Esophagus squamous epithelium (tissue), 5 donors: ENCODE data around the gene RAB40C. TPM values are rescaled to one million over a fixed set of nuclear protein-coding genes. Genes with fewer than 3 reads are reported as not detected.
A peak's percentile ranks its signal among the peaks of the same experiment; 100 is the strongest.

Experiments used
- DNase-seq: peaks from one replicate; lab custom pipeline; 2025; lab: John Stamatoyannopoulos, UW
- H3K27ac ChIP-seq, 4 donors: fragments of 200-600 bp; sonication (generic); one replicate each; pipeline ENCODE4 v1.5.1; 2016 to 2019; ENCODE audit warnings: mild to moderate bottlenecking in 1 of 4
- H3K27me3 ChIP-seq, 4 donors: fragments of 200-600 bp; sonication (generic); 1 replicate in 3 of 4; 2 replicates in 1 of 4; pipeline versions ENCODE4 v1.5.1 to v1.6.0; 2017 to 2021; ENCODE audit warnings: antibody characterized with exemption in 1 of 4
- H3K36me3 ChIP-seq, 3 donors: fragments of 200-600 bp; sonication (generic); one replicate each; pipeline ENCODE4 v1.5.1; 2016 to 2019
- H3K4me1 ChIP-seq, 3 donors: fragments of 200-600 bp; sonication (generic); one replicate each; pipeline ENCODE4 v1.5.1; 2017 to 2019
- H3K4me3 ChIP-seq, 4 donors: fragments of 200-600 bp; sonication (generic); 1 replicate in 3 of 4; 2 replicates in 1 of 4; pipeline ENCODE4 v1.5.1; 2016 to 2019; ENCODE audit warnings: mild to moderate bottlenecking in 2 of 4, moderate library complexity in 1 of 4
- H3K9me3 ChIP-seq, 3 donors: fragments of 200-600 bp; sonication (generic); one replicate each; pipeline ENCODE4 v1.5.1; 2016 to 2019
- POLR2A ChIP-seq, 4 donors: fragments of 450-650 bp; IDR thresholded peaks; one replicate each; pipeline ENCODE4 v1.6.1; 2017; ENCODE audit warnings: antibody characterized with exemption in 4 of 4, mild to moderate bottlenecking in 4 of 4, moderate library complexity in 3 of 4
- WGBS, 2 donors: methylation state at CpG; one replicate each; pipeline ENCODE4 v1.1.5; 2018; 5-methylcytosine and 5-hydroxymethylcytosine counted together
- intact Hi-C: fragments of 100-400 bp; cut with DNase I; formaldehyde crosslinking; loops from one replicate; pipeline ENCODE4 v1.15.0; 2022
- total RNA-seq, 4 donors: library from RNA; depleted of rRNA; stranded (reverse); fragments of >200 nt; gene quantifications; one replicate each; pipeline ENCODE4 v1.1.0, GENCODE V29; 2016
- TF ChIP-seq, protein P1 (sequence below), 6 experiments: fragments of 450-650 bp in 4 of 6; fragments of 200-600 bp in 2 of 6; sonication (generic) in 2 of 6; IDR thresholded peaks; one replicate each; pipeline ENCODE4 v1.5.1; 2016 to 2019; ENCODE audit warnings: antibody characterized with exemption in 6 of 6, mild to moderate bottlenecking in 4 of 6, moderate library complexity in 4 of 6
- donor health status: DM: yes; HTN: yes; CAD: no.

The RAB40C gene
- total RNA-seq, 4 donors from 2014 or later, result 14.2 to 31.4 (median 20.3) TPM

DNA sequence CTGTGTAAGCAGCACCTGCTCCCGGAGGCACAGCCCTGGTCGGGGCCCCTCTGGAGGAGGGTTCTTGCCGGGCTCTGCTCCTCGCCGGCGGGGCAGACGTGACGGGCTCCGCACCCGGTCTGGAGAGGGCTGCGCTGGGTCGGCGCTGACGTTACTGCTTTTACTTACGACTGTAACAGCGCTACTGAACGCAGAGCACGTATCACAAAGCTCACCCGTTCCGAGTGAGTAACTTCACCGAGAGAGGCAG lies 1.3 kb upstream of the RAB40C start:
- no peaks in the 10 kb centered on the region for H3K9me3 ChIP-seq
- no peaks in the 10 kb centered on the region for H3K36me3 ChIP-seq
- no peak for DNase-seq
- peak overlapping the region; percentile 95 to 99 (median 98) for H3K27ac ChIP-seq
- peaks cover 47 to 76% (median 51%) of the 10 kb centered on the region in 3 donors for H3K4me1 ChIP-seq
- intact Hi-C loops, result loop anchor here (10.0 kb wide), 1 partner anchor 76 kb away; the partner anchor contains the start of gene RHOT2
- H3K4me3 ChIP-seq, result peak overlapping the region; percentile 71 to 92 (median 80)
- TF ChIP-seq, protein P1, sequence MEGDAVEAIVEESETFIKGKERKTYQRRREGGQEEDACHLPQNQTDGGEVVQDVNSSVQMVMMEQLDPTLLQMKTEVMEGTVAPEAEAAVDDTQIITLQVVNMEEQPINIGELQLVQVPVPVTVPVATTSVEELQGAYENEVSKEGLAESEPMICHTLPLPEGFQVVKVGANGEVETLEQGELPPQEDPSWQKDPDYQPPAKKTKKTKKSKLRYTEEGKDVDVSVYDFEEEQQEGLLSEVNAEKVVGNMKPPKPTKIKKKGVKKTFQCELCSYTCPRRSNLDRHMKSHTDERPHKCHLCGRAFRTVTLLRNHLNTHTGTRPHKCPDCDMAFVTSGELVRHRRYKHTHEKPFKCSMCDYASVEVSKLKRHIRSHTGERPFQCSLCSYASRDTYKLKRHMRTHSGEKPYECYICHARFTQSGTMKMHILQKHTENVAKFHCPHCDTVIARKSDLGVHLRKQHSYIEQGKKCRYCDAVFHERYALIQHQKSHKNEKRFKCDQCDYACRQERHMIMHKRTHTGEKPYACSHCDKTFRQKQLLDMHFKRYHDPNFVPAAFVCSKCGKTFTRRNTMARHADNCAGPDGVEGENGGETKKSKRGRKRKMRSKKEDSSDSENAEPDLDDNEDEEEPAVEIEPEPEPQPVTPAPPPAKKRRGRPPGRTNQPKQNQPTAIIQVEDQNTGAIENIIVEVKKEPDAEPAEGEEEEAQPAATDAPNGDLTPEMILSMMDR (IDR thresholded peaks at IDR 0.05), result no peak
- TF ChIP-seq POLR2A (IDR thresholded peaks at IDR 0.05), result no peak
- peaks cover 0 to 6% (median 0%) of the 10 kb centered on the region in 4 donors for H3K27me3 ChIP-seq
- 3% methylated on average over 21 of the region's 21 CpGs; no CpG with 5 or more reads in 1 of the 2 donors for WGBS, 2 donors

DNA sequence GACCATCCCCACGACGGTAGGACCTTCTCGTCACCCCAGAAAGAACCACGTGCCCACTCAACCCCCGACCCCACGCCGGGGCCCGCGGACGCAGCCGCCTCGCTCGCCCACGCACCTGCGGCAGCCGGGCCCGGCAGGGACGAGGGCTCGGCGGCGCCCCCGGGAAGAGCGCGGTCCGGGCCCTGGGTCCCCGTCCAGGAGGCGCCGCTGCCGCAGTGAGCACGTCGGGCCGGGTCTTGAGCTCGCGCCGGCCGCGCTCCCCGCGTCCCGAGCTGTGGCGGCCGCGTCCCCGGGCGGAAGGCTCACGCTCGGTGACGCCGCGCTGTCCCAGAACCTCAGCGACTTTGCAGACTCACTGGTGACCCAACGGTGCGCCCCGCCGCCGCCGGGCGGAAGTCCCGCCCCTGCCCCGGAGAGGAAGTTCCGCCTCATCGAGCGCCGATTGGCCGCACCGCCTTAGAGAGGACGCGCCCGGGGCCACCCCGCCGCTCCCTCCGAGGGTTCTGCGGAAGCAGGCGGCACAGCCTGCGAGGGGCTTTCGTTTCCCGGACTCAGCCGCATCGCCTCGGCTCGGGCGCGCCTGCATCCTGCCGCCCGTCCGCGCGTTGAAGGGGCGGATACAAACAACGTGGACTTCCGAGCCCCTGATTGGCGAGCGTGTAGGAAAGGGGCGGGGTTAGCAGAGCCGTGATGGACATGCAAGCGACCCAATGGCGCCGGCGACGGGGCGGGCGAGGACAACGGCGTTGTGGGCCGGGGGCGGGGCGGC lies 793 bp upstream of the RAB40C start:
- H3K27ac ChIP-seq, result peak overlapping the region; percentile 95 to 99 (median 98)
- H3K27me3 ChIP-seq, result peaks cover 0 to 6% (median 0%) of the 10 kb centered on the region in 4 donors
- intact Hi-C loops, result loop anchor here (10.0 kb wide), 1 partner anchor 76 kb away; the partner anchor contains the start of gene RHOT2
- H3K4me1 ChIP-seq, result peaks cover 49 to 77% (median 56%) of the 10 kb centered on the region in 3 donors
- WGBS, 2 donors, result no CpG with 5 or more reads among the region's 107 CpGs
- peak overlapping the region; percentile 71 to 92 (median 80) for H3K4me3 ChIP-seq
- peak in 3 of 4 donors; percentile 61 to 90 (median 90) for TF ChIP-seq POLR2A (IDR thresholded peaks at IDR 0.05)
- TF ChIP-seq, protein P1 (IDR thresholded peaks at IDR 0.05), result peak in 2 of 6 experiments; percentile 7 to 12
- H3K36me3 ChIP-seq, result no peaks in the 10 kb centered on the region
- H3K9me3 ChIP-seq, result no peaks in the 10 kb centered on the region
- DNase-seq, result peak; percentile 91

DNA sequence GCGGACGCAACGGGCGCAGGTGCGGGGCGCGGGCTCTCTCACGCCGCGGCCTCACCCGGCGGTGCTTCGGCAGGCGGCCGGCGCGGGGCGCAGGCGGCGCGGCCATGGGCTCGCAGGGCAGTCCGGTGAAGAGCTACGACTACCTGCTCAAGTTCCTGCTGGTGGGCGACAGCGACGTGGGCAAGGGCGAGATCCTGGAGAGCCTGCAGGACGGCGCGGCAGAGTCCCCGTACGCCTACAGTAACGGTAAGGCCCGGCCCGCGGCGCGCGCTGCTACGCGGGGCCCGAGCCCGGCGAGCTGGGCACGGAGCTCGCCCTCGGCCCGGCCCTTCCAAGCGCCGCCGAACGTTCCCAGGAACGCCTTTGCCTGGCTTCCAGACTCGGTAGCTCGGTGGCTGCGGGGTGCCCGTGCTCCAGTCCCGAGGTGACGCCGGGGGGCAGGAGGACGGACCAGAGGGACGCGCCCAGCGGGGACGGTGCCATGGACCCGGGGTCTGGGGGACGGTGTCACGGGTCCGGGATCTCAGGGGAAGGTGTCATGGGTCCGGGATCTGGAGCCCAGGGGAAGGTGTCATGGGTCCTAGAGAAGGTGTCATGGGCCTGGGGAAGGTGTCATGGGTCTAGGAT lies 435 bp downstream of the RAB40C start:
- no peak for DNase-seq
- WGBS, 2 donors, result 0% methylated on average over 6 of the region's 71 CpGs; no CpG with 5 or more reads in 1 of the 2 donors
- intact Hi-C loops, result no loop called here
- Histone ChIP-seq H3K27me3 (peaks cover 0 to 4% (median 0%) of the 10 kb centered on the region in 4 donors), H3K4me1 (peaks cover 58 to 84% (median 65%) of the 10 kb centered on the region in 3 donors), H3K9me3 (no peaks in the 10 kb centered on the region), H3K36me3 (no peaks in the 10 kb centered on the region), H3K4me3 (peak overlapping the region; percentile 71 to 92 (median 76)), H3K27ac (peak overlapping the region; percentile 93 to 99 (median 96))
- TF ChIP-seq, protein P1 (IDR thresholded peaks at IDR 0.05), result peak in 1 of 6 experiments; percentile 23
- peak in 2 of 4 donors; percentile 34 to 38 for TF ChIP-seq POLR2A (IDR thresholded peaks at IDR 0.05)

DNA sequence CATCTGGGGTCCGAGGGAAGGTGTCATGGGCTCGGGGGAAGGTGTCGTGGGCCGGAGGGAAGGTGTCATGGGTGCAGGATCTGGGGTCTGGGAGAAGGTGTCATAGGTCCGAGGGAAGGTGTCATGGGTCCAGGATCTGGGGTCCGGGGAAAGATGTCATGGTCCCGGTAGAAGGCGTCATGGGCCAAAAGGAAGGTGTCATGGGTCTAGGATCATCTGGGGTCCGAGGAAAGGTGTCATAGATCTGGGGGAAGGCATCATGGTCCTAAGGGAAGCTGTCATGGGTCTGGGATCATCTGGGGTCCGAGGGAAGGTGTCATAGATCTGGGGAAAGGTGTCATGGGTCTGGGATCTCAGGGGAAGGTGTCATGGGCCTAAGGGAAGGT lies 942 bp downstream of the RAB40C start:
- Histone ChIP-seq H3K36me3 (no peaks in the 10 kb centered on the region), H3K27ac (peak overlapping the region in 3 of 4 donors; percentile 93 to 99 (median 95)), H3K4me3 (peak overlapping the region; percentile 71 to 92 (median 76)), H3K4me1 (peaks cover 63 to 84% (median 68%) of the 10 kb centered on the region in 3 donors), H3K27me3 (no peaks in the 10 kb centered on the region), H3K9me3 (no peaks in the 10 kb centered on the region)
- intact Hi-C loops, result no loop called here
- TF ChIP-seq, protein P1 (IDR thresholded peaks at IDR 0.05), result no peak
- TF ChIP-seq POLR2A (IDR thresholded peaks at IDR 0.05), result no peak
- no peak for DNase-seq
- WGBS, 2 donors, result 41 to 46% methylated on average over 10 of the region's 10 CpGs

DNA sequence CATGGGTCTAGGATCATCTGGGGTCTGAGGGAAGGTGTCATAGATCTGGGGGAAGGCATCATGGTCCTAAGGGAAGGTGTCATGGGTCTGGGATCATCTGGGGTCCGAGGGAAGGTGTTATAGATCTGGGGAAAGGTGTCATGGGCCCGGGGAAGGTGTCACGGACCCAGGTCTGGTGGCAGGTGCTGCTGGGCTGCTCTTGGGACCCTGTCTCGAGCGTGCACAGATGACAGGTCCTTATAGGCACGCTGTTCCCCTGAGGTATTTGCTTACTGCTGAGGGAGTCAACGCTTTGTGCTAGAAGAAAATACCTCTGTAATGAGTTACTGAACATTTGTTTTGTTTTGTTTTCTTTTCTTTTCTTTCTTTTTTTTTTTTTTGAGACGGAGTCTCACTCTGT lies 1.4 kb downstream of the RAB40C start:
- intact Hi-C loops, result no loop called here
- TF ChIP-seq POLR2A (IDR thresholded peaks at IDR 0.05), result no peak
- TF ChIP-seq, protein P1 (IDR thresholded peaks at IDR 0.05), result no peak
- Histone ChIP-seq H3K27me3 (no peaks in the 10 kb centered on the region), H3K4me1 (peaks cover 63 to 84% (median 72%) of the 10 kb centered on the region in 3 donors), H3K36me3 (peaks cover 0 to 1% (median 0%) of the 10 kb centered on the region in 3 donors), H3K4me3 (peak overlapping the region; percentile 71 to 92 (median 76)), H3K27ac (peak overlapping the region in 2 of 4 donors; percentile 93 to 95), H3K9me3 (no peaks in the 10 kb centered on the region)
- WGBS, 2 donors, result 71 to 72% methylated on average over 8 of the region's 8 CpGs
- no peak for DNase-seq
